Endometrium (tissue), 2 donors: ENCODE measurements around the gene TBXA2R.
"Not testable (repeated sequence)": the region's sequence is repeated elsewhere in the genome, so short reads cannot be mapped to it uniquely, and the experiment has no call there.

ENCODE experiments used
- FAIRE-seq: peaks from 2 replicates; lab custom pipeline; 2012; peaks lifted over from hg19 to GRCh38; lab: Jason Lieb, UNC
- donor health status: control.
- donor health status: control.

The TBXA2R gene

DNA sequence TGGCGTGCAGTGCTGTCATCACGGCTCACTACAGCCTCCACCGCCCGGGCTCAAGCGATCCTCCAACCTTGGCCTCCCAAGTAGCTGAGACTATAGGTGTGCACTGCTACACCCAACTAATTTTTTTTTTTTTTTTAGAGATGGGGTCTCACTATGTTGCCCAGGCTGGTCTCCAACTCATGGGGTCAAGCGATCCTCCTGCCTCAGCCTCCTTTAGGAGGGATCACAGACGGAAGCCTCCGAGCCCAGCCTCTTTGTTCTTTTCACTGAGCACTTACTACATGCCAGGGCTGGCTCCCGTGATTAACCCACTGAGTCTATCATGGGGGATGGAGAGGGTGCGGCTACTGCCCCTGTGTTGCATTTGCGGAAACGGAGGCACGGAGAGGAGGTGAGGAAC, 32.8 kb upstream of the TBXA2R start:
- no peak for FAIRE-seq

DNA sequence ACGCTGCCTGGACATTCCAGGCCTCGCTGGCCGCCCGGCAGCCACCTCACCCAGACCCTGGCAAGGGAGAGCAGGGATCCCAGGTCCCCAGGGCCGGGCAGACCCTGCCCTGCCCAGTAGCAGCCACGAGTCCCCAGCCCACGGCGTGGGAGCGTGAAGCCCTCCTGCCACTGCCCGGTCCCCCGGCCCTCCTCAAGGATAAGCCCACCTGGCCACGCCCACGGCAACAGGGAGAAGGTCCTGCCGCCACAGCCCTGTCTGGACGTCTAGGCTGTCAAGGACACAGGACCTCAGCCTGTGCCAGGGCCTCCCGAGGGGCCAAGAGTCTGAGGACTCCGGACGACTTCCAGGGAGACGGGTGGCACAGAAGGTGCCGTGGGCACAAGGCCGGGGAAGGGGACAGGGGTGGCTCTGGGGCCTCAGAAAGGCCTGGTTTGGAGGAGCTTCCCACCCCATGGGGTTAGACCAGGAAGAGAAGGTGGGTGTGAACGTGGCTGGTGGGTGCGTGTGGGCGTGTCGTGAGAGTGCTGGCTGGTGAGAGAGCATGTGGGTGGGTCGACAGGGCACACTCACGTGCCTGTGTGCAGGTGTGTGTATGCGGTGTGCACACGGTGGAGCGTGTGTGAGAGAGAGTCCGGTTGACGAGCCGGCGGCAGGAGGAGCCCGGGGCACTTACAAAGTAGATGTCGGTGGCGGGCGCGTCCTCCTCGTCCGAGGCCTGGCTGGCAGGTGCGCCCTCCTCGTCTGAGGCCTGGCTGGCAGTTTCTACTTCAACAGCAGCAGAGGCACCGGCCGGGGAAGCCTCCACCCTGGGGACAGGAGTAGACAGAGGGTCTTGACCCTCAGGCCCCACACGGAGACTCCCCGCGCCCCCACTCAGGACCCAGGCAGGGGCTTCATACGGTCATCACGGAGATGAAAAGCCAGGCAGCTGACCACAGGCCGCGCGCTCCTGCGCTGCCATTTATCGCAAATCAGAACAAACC, 31.8 kb upstream of the TBXA2R start:
- no peak for FAIRE-seq

DNA sequence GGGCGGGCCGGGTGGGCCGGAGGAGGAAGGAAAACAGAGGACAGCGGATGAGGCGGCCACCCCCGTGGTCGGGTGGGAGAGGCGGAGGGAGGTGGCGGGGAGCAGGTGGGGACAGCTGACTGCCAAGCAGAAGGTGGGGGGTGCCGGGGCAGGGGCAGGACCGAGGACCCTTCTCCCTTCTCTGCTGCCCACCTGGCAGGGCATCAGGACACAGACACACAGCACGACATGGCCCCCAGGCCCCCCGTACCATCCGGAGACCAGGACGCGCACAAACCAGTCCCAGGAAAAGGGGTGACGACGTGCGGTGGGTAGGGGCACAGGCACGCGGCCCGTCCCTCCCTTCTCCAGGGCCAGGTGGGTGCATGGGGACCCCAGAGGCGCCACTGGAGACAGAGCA, 30.9 kb upstream of the TBXA2R start:
- FAIRE-seq = no peak

DNA sequence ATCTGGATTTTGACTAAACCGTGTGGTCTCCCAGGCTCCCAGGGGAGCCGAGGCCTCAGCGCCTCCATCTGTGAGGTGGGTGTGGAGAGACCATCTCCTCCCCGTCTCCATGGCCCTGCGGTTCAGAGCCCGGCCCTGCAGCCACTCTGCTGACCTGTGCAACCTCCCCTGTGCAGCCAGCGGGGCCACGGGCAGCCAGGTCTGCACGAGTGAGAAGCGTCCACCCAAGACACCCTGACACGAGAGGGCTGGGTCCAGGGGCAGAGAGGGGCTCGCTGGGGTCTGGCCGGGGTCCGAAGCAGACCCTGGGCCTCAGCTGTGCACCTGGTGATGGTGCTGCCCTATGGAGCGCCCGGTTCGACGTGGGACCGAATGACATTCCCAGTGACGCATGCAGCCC, 30.3 kb upstream of the TBXA2R start:
- FAIRE-seq = no peak

DNA sequence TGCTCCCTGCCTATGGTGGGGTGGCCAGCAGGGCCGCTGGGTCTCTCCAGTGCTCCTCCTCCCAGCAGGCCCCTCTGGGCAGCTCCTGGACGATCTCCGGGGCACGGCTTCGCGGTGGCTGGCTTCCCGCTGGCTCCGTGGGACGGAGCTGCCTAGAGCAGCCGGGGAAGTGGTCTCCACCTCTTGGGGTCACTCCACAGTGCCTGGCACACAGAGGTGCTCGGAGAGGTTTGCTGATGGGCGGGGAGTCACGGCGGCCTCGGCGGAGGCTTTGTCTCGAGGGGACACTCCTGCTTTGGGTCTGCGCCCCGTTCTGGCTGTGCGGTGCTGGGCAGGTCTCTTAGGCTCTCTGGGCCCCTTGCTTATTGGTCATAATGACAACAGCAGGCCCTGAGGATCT, 29.8 kb upstream of the TBXA2R start:
- no peak for FAIRE-seq

DNA sequence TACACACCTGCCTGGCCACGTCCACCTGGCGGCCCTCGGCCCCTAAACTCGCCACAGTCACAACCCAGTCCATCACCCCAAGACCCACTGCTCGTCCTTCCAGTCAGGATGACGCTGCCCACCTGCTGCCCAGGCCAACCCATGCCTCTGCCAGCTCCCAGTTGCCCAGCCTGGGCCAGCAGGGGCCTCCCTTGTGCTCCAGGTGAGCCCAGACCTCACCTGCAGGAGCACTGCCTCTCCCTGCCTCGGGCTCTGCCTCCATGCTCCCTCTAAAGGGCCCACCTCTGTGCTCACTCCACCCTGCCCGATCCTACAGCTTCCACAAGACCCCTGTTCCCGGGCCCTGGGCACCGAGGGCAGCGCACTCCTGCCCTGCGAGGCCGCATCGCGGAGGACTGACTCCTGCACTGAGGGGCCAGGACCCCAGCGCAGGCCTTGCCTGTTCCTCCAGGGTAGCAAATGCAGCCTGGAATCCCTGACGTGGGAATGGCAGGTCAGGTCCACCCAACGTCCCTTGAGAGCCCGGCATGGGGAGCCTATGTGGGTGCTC, 27.9 kb upstream of the TBXA2R start:
- no peak for FAIRE-seq

DNA sequence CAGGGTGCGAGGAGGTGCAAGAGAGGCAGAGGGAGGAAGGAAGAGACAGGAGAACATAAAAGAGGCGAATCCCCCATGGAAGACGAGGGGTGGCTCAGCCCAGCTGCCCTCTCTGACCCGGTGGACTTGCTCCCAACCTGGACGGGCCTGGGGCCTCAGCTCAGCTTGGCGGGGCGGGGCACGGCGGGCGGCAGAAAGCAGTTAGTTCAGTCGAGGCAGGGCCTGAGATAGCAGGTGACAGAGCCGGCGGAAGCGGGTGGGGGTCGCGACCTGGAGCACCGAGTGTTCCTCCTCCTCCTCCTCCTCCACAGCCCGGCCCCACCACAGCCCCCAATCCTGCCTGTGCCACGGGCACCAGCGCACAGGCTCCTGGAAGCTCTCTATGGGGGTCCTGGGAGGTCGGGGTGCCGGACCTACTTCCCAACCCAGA, 26.9 kb upstream of the TBXA2R start:
- no peak for FAIRE-seq

DNA sequence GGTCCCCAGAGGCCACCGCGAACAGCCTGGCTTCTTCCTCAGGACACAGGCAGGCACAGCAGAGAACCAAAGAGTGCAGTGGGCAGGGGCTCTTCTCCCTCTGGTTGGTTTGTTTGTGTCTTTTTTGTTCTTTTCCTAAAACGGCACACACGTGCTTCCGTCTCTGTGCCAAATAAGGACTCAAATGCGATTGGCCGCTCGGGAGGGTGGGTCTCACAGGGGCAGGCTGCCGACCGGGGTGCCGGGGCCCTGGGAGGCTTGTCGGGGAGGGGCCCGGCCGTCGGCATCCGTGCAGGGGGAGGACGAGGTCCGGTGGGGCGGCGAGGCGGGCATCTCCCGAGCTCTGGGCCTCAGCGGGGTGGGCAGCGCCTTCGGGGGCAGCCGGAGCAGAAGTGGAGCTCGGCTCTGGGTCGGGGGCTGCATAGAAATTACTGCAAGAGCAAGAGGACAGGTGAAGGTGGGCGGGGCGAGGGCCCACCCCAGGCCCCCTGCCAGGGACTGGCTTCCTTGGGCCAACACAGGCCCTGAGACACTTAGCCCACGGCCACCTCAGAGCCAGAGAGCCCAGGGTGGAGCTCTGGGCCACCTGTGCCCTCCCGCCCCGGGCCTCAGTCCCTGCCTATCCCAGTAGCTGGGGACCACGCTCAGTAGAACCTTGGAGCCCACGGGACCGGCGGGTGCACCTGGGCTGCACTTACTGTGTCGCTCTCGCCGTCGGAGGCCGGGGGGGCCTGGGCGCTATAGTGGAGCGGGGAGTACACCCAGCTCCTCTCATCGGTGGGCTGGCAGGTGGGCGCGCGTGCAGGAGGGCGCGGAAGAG, 26.3 kb upstream of the TBXA2R start:
- FAIRE-seq = no peak

DNA sequence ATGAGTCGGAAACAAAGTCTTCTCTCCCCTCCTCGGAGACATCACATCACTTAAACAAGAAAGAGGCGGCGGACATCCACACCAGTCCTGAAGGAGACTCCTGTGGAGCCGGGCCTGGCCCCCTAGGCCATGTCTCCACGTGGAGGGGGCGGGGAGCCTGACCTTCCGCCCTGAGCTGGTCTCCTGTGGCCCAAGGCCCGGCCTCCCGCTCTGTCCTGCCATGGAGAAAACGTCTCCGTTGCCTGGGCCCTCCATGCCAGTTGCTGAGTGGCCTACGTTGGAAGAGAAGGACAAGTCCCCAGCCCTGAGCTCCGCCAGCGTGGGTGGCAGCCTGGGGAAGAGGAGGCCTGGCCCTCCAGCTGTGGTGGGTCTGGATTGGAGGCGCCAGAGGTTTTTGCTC, 25.4 kb upstream of the TBXA2R start:
- no peak for FAIRE-seq

DNA sequence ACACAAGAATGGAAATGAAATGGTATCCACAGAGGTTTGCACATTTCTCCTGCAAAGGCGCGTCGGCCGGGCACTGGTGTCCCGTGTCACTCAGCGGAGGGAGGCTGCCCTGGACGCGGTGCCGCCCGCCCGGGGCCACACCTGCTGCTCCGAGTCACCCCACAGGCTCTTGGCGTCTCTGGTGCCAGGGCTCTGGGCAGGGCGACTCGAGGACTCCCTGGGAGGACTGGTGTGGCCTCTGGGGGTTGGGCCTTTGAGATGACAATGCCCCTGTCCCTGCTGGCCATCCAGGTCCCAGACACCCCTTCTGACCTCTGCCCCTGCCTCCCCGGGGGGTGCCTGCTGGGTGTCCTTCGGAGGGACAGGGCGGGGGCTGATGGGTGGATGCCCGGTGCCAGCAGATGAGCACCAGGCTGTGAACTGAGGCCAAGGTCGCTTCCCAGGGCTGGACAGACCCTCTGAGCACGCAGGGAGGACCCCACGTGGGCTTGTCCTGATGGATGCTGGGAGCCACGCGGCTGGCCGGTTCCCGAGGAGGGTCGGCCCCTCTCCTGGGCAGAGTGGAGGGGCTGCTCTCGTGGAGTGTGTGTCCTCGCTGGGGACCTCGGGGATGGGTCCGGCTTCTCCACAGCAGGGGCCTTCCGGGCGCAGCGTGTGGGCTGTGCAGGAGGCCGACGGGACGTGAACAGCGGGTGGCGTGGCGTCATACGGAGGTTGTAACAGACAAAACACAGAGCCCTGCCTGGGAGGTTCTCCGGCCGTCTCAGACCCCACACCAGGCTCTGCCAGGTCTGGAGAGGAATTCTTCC, 24.6 kb upstream of the TBXA2R start:
- no peak for FAIRE-seq

DNA sequence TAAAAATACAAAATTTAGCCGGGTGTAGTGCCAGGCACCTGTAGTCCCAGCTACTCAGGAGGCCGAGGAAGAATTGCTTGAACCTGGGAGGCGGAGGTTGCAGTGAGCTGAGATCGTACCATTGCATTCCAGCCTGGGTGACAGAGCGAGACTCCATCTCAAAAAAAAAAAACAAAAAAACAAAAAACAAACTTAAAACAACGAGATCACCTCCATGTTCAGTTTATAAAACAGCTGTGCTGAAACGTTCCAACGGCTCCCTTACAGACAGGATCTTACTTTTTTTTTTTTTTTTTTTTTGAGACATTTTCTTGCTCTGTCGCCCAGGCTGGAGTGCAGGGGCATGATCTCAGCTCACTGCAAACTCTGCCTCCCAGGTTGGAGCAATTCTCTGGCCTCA, 22.1 kb upstream of the TBXA2R start:
- not testable (repeated sequence) for FAIRE-seq

DNA sequence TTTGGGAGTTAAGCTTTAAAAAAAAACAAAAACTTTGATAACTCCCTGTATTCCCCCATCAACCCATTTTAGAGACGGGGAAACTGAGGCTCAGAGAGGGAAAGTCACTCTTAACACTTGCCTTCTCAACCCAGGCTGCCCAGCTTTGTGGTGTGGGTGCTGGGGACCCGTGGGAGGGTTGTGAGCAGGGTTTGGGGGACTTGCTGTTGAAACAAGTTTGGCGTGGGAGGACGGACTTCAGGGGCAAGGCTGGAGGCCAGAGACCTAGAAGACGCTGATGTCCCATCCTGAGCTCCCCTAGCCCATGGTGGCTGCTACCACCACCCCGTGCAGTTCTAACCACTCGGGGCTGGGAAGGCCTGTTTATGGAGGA, 20.7 kb upstream of the TBXA2R start:
- no peak for FAIRE-seq

DNA sequence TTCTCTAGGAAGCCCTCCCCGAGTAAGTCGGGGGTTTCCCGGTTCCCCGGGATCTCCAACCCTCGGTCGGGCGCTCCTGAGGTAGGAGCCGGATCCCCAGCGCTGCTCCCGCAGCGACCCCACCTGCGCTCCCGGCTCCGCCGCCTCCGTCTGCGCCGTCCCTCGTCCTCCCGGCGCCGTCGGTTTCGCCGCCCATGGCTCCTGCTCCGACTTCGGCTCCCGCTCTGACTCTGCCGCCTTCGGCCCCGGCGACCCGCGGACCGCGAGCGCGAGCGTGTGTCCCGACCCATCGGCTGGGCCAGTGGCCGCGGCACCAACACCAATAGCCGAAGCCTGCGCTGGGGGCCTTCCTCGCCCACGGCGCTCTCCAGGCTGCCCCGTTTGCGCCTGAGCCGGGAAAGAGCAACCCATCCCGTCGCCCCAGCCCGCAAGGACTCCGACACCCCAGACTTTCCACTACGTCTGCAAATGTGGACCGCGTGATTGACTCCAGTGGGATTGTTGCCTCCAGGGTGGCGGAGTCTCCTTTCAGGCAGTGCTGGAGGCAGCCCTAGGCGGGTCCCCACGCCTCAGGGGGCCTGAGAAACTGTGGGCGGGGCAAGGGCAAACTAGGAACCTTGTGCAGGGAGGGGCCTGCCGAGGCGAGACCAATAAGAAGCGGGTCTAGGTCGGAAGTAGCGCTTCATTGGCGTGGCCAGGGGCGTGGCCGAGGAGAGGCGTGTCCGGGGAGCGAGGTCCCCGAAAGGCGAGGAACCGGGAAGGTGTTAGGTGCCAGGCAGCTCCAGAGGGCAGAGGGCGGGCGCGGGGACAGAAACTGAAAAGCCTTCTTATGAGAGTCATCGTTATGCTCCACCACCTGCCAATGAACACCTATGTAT, 20.0 kb upstream of the TBXA2R start, which contains the start of gene CACTIN:
Gene CACTIN (minus strand): TSS at position 318 of the 878 bp plus-strand sequence. CDS start 28 bp downstream, at position 290.
- FAIRE-seq = peak; percentile 97

DNA sequence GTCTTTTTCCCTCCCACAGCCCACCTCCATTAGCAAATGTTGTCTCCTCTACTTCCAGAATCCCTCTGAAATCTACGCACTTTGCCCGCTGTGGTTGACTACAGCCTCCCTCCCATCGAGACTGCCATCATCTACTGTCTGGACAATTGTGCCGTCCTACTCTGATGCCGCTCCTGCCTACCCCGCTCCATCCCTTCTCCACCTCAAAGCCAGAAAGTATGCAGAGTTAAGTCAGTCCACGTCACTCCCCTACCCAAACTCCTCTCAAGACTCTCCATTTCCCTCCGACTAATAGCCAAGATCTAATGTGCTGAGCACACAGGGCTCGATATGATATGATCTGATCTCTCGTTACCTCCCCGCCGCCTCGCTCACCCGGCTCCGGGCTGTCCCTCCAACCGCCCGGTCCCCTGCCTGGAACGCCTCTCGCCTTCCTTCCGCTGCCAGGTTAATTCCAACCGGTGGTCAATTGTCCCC, 19.4 kb upstream of the TBXA2R start:
- no peak for FAIRE-seq

DNA sequence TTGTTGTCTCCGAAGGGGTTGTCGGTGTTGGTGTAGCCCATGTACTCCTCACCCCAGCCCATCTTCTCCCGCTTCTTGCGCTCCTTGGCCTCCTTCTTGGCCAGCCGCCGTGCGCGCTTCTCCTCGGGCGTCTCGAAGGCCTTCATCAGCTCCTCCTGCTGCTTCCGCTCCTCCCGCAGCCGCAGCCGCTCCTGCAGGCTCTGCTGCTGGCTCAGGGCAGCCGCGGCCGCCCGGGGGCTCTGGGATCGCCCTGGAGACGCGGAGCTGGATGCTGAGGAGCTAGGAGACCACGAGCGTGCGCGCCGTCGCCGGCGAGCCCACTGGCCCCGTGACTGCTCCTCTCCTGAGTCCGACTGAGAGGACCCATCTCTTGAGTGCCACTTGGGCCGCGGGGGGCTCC, 17.0 kb upstream of the TBXA2R start:
- FAIRE-seq = no peak

DNA sequence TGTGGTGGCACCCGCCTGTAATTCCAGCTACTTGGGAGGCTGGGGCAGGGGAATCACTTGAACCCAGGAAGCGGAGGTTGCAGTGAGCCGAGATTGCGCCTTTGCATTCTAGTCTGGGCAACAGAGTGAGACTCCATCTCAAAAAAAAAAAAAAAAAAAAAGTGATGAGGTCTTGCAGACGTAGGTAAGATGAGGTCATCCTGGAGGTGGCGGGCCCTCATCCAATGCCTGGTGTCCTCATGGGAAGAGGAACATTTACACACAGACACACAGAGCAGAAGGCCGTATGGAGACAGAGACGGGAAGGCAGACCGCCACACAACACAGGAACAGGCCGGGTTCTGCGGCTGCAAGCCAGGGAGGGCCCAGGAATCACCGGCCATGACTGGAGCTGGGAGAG, 15.5 kb upstream of the TBXA2R start:
- FAIRE-seq = no peak

DNA sequence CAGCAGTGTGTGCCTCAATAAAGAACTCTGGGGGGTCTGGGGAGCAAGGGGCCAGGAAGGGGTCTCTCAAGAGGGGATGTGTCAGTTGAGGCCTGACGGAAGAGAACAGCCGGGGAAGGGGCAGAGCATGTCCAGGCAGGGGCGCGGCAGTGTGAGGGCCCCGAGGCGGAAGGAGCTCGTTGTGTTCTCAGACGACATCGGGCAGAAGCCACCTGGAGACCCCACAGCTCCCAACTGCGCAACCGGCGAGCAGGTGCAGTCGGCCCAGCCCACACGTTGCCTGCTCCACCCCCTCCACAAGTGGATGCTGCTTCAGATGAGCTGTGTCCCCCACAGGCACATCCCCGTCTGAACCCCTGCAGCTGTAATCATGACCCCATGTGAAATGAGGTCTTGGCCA, 15.0 kb upstream of the TBXA2R start:
- FAIRE-seq = no peak

DNA sequence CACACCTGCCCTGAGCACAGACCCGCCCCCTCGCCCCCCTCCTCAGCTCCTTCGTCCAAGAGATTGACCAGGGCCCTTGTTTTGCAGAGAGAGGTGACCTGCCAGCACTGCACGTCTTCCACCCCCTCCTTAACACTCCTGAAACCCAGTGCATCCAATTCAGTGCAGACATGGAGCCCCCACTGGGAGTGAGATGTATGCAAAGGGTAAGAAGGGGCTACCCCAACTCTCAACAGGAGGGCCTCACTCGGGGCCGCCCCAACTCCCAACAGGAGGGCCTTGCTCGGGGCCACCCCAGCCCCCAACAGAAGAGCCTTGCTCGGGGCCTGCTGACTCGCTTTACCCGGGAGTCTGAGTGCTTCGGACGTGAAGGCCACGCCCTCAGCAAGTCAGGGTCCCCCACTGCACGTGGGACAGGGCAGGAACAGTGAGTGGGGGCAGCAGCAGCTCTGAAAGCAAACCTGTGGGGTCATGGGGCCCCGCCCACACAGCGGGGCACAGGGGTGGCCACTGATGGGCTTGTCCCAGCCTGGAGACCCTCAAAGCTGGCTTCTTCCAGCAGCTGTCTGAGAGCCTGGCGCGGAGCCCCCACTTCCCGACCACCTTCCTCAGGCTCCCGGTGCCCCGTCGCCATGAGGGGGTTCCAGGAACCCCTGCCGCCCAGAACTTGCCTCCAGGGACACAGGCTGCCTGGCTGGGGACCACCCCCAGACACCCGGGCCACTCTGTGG, 14.3 kb upstream of the TBXA2R start:
- FAIRE-seq = no peak

DNA sequence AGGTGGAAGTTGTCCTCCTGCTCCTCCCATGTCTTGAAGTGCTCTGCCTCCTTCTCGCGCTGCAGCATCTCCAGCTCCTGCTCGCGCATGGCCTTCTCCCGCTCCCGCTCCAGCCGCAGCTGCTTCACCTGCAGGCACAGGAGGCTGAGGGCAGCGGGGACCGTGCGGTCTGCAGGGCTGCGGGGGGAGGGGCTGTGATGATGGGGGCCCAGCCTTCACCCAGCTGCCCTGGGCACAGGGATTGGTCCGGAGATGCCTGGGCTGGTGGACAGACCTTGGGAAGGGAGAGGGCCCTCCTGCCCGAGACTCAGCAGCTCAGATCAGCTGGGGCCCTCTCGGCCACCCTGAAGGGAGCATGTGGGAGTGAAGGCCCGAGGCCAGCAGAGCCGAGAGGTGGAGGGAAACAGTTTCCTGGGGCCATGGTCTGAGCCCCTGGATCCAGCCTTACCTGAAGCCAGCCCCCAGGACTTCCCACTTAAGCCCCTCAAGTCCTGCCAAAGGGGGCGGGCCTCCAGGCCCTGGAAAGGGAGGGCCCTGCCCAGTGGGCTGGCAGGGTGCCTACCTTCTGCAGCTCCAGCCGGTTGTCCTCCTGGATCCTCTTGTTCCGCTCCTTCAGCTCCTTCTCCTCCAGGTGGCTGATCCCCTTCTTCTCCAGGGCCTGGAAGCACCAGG, 13.6 kb upstream of the TBXA2R start:
- FAIRE-seq = no peak

DNA sequence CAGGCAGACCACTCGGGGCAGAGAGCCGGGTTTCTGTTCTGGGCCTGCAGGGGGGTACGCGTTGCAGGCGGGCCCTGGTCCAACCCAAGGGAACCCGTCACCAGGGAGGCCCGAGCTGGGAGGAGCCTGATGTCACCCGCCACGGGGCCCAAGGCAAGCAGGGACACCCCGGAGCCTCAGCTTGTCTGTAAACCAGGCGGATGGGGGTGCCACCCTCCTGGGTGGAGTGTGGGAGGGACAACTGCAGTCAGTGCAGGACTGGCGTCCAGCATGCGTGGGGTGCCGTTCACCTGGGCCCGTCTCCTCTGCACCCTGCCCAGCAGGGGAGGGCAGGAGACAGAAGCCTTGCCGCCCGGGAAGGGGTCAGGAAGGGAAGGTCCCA, 12.9 kb upstream of the TBXA2R start:
- no peak for FAIRE-seq
